IMR-90 (cell line): ENCODE data around the gene NME2.

Source experiments
- RFX5 ChIP-seq: IDR thresholded peaks from 2 replicates; pipeline ENCODE4 v1.8.0; 2012; ENCODE audit warnings: low read depth, mild to moderate bottlenecking, low read length, moderate library complexity
- TF ChIP-seq, protein P1 (sequence below): conservative IDR thresholded peaks from 2 replicates; pipeline ENCODE4 v1.5.1; 2012; ENCODE audit warnings: mild to moderate bottlenecking, low read depth, low read length, improper control_type of control experiment
- TF ChIP-seq, protein P2 (sequence below): fragments of 150-350 bp; IDR thresholded peaks from 2 replicates; pipeline ENCODE4 v1.6.1; 2017; ENCODE audit warnings: mild to moderate bottlenecking, antibody characterized with exemption, low read length, low read depth

DNA sequence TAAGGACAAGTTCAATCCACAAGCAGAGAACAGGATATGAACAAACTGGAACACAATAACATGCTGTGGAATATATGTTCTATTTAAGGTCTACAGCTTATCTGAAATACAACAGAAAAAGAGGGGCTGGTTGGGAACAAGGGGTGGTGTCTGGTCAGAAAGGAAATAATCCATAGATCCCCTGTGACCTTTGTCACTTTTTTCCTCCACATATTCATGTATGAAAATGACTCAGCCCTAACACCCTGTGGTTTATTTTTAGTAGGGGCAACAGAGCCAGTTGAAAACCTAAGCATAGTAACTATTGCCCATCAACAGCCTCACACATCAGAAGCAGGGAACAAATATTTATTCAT is 33.3 kb upstream of the NME2 start:
- TF ChIP-seq, protein P1, sequence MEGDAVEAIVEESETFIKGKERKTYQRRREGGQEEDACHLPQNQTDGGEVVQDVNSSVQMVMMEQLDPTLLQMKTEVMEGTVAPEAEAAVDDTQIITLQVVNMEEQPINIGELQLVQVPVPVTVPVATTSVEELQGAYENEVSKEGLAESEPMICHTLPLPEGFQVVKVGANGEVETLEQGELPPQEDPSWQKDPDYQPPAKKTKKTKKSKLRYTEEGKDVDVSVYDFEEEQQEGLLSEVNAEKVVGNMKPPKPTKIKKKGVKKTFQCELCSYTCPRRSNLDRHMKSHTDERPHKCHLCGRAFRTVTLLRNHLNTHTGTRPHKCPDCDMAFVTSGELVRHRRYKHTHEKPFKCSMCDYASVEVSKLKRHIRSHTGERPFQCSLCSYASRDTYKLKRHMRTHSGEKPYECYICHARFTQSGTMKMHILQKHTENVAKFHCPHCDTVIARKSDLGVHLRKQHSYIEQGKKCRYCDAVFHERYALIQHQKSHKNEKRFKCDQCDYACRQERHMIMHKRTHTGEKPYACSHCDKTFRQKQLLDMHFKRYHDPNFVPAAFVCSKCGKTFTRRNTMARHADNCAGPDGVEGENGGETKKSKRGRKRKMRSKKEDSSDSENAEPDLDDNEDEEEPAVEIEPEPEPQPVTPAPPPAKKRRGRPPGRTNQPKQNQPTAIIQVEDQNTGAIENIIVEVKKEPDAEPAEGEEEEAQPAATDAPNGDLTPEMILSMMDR, result no peak
- no peak for TF ChIP-seq RFX5
- TF ChIP-seq, protein P2, sequence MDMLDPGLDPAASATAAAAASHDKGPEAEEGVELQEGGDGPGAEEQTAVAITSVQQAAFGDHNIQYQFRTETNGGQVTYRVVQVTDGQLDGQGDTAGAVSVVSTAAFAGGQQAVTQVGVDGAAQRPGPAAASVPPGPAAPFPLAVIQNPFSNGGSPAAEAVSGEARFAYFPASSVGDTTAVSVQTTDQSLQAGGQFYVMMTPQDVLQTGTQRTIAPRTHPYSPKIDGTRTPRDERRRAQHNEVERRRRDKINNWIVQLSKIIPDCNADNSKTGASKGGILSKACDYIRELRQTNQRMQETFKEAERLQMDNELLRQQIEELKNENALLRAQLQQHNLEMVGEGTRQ, result no peak
